DOHH2 (cell line): ENCODE measurements around the gene MACC1.
A peak's percentile ranks its signal among the peaks of the same experiment; 100 is the strongest.

ENCODE experiments used
- H3F3A ChIP-seq: fragments of 200-600 bp; sonication (generic), shearing (Covaris generic); 2 replicates; pipeline ENCODE4 v1.6.0; 2016; ENCODE audit warnings: antibody characterized with exemption, mild to moderate bottlenecking; ENCODE audit not compliant: control insufficient read depth, insufficient read depth
- H3K27ac ChIP-seq: fragments of 200-600 bp; sonication (generic); 2 replicates; pipeline ENCODE4 v1.5.1; 2014; ENCODE audit warnings: low read depth, mild to moderate bottlenecking, low read length, moderate library complexity
- H3K27me3 ChIP-seq: fragments of 200-600 bp; sonication (generic); 2 replicates; pipeline ENCODE4 v1.6.1; 2014; ENCODE audit warnings: mild to moderate bottlenecking, low read length, mixed read lengths; ENCODE audit not compliant: control insufficient read depth
- H3K36me3 ChIP-seq: fragments of 200-600 bp; sonication (generic); 2 replicates; pipeline ENCODE4 v1.6.1; 2014; ENCODE audit warnings: mild to moderate bottlenecking, low read length, moderate library complexity, mixed read lengths; ENCODE audit not compliant: control insufficient read depth
- H3K4me1 ChIP-seq: fragments of 200-600 bp; sonication (generic); 2 replicates; pipeline ENCODE4 v1.6.1; 2014; ENCODE audit warnings: mild to moderate bottlenecking, low read length, mixed read lengths; ENCODE audit not compliant: control insufficient read depth
- H3K4me2 ChIP-seq: fragments of 200-600 bp; sonication (generic); 2 replicates; pipeline ENCODE4 v1.6.0; 2014; ENCODE audit warnings: mild to moderate bottlenecking, low read length, moderate library complexity
- H3K4me3 ChIP-seq: fragments of 200-600 bp; sonication (generic); 2 replicates; pipeline ENCODE4 v1.5.1; 2014; ENCODE audit warnings: mild to moderate bottlenecking, low read length, mixed read lengths
- H3K79me2 ChIP-seq: fragments of 200-600 bp; sonication (generic); 2 replicates; pipeline ENCODE4 v1.6.1; 2014; ENCODE audit warnings: mild to moderate bottlenecking, low read length, mixed read lengths; ENCODE audit not compliant: control insufficient read depth
- H3K9me2 ChIP-seq: fragments of 200-600 bp; sonication (generic); replicated peaks from 2 replicates; pipeline ENCODE4 v1.6.1; 2014; ENCODE audit warnings: mild to moderate bottlenecking, low read length, mixed read lengths; ENCODE audit not compliant: control insufficient read depth
- H3K9me3 ChIP-seq: fragments of 200-600 bp; sonication (generic); 2 replicates; pipeline ENCODE4 v1.6.1; 2014; ENCODE audit warnings: antibody characterized with exemption, low read length, mixed read lengths; ENCODE audit not compliant: control insufficient read depth, insufficient read depth
- H4K20me1 ChIP-seq: fragments of 200-600 bp; sonication (generic); 2 replicates; pipeline ENCODE4 v1.6.0; 2014; ENCODE audit warnings: low read depth, mild to moderate bottlenecking, antibody characterized with exemption, low read length, moderate library complexity; ENCODE audit not compliant: control insufficient read depth, insufficient read depth
- CTCF ChIP-seq: fragments of 200-600 bp; sonication (generic); IDR thresholded peaks from one replicate; pipeline ENCODE4 v1.5.1; 2014; ENCODE audit warnings: antibody characterized with exemption, mild to moderate bottlenecking, low read depth, low read length; ENCODE audit not compliant: poor library complexity, severe bottlenecking
- EZH2phosphoT487 ChIP-seq: fragments of 200-600 bp; sonication (generic); IDR thresholded peaks from 2 replicates; pipeline ENCODE4 v1.6.1; 2017; ENCODE audit warnings: borderline replicate concordance, mild to moderate bottlenecking, antibody characterized with exemption, low read length, moderate library complexity, mixed read lengths

The MACC1 gene

DNA sequence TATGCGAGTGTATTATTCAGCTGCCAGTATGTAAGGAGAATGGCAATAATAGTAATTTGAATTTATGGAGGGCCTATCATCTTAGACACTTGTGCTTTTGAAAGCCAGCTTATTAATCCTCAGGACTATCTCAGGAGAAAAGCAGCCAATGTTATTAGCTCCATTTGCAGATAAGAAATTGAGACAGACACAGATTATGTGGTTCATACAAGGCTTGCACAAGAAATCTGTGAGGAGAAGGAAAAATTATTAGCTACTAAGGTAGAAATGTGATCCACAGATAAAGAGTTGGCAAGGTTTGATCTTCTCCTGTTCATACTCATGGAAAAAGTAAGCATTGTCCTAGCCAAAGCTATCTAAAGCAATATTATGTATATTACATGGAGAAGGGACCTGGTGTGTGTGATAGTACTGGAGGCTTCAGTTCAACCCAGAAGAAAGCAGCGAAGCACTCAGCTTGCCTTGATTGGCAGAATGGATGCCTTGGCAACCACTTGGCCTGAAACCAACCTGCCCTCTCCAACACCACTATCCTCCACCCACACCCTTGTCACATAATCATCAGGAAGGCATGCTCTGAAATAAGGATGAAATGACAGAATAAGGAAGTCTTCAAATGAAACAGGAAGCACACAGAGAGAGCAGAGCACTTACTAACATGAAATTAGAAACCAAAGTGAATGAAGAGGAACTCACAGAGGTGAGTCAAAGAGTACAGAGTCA is 18.0 kb downstream of the MACC1 start:
- H3K27me3 ChIP-seq, result no peaks in the 10 kb centered on the region
- H3K9me2 ChIP-seq, result no peaks in the 10 kb centered on the region
- peaks cover 10% of the 10 kb centered on the region for H3F3A ChIP-seq
- H3K4me3 ChIP-seq, result peak overlapping the region; percentile 45
- peak overlapping the region; percentile 55 for H3K27ac ChIP-seq
- H4K20me1 ChIP-seq, result no peaks in the 10 kb centered on the region
- no peaks in the 10 kb centered on the region for H3K9me3 ChIP-seq
- TF ChIP-seq EZH2phosphoT487 (no peak), CTCF (no peak)
- peak overlapping the region; percentile 70 for H3K4me2 ChIP-seq
- H3K79me2 ChIP-seq, result peaks cover 6% of the 10 kb centered on the region
- H3K36me3 ChIP-seq, result peaks cover 4% of the 10 kb centered on the region; the same call in 1 of the 2 replicates
- peaks cover 39% of the 10 kb centered on the region for H3K4me1 ChIP-seq

DNA sequence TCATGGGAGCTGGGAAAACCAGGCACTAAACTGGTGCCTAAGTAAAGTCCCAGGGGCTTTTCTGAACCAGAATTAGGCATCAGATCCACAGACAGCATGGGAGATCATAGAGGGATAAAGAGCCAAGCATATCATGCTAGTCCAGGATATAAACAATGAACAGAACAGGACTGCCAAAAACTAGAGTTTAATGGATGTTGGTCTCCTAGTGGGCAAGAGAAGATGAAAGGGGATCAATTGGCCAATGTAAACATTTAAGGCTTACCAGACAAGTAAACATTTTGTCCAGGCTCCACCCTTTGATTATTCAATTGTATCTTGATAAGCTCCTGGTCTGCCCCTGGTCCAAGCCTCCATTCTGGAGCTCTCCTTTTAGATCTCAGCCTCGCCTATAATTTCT is 18.9 kb downstream of the MACC1 start:
- Histone ChIP-seq H3K36me3 (peaks cover 4% of the 10 kb centered on the region; the same call in 1 of the 2 replicates), H4K20me1 (no peaks in the 10 kb centered on the region), H3F3A (peaks cover 10% of the 10 kb centered on the region), H3K27ac (no peak overlapping the region), H3K27me3 (no peaks in the 10 kb centered on the region), H3K4me3 (no peak overlapping the region), H3K4me2 (no peak overlapping the region), H3K4me1 (peaks cover 45% of the 10 kb centered on the region), H3K9me3 (no peaks in the 10 kb centered on the region), H3K9me2 (no peaks in the 10 kb centered on the region), H3K79me2 (peaks cover 6% of the 10 kb centered on the region)
- TF ChIP-seq EZH2phosphoT487, result no peak
- TF ChIP-seq CTCF, result no peak

- H3K79me2 ChIP-seq, result peaks cover 6% of the 10 kb centered on the region
- TF ChIP-seq EZH2phosphoT487, result no peak
- peak; percentile 68 for TF ChIP-seq CTCF
- peaks cover 10% of the 10 kb centered on the region for H3F3A ChIP-seq
- H3K9me3 ChIP-seq, result no peaks in the 10 kb centered on the region
- no peaks in the 10 kb centered on the region for H3K9me2 ChIP-seq
- no peaks in the 10 kb centered on the region for H3K27me3 ChIP-seq
- H3K4me1 ChIP-seq, result peaks cover 46% of the 10 kb centered on the region
- H3K36me3 ChIP-seq, result peaks cover 4% of the 10 kb centered on the region; the same call in 1 of the 2 replicates
- H3K27ac ChIP-seq, result no peak overlapping the region
- no peak overlapping the region for H3K4me3 ChIP-seq
- H4K20me1 ChIP-seq, result no peaks in the 10 kb centered on the region
- no peak overlapping the region for H3K4me2 ChIP-seq
Measured at GRCh38 chr7:20197837-20198236, 19.3 kb downstream of the MACC1 start.
